ENCODE results near the gene ESD.

ESD gene, protein sequence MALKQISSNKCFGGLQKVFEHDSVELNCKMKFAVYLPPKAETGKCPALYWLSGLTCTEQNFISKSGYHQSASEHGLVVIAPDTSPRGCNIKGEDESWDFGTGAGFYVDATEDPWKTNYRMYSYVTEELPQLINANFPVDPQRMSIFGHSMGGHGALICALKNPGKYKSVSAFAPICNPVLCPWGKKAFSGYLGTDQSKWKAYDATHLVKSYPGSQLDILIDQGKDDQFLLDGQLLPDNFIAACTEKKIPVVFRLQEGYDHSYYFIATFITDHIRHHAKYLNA
- total RNA-seq, result 29.6 to 39.6 (median 30.5) reads per million in 3 donors

DNA sequence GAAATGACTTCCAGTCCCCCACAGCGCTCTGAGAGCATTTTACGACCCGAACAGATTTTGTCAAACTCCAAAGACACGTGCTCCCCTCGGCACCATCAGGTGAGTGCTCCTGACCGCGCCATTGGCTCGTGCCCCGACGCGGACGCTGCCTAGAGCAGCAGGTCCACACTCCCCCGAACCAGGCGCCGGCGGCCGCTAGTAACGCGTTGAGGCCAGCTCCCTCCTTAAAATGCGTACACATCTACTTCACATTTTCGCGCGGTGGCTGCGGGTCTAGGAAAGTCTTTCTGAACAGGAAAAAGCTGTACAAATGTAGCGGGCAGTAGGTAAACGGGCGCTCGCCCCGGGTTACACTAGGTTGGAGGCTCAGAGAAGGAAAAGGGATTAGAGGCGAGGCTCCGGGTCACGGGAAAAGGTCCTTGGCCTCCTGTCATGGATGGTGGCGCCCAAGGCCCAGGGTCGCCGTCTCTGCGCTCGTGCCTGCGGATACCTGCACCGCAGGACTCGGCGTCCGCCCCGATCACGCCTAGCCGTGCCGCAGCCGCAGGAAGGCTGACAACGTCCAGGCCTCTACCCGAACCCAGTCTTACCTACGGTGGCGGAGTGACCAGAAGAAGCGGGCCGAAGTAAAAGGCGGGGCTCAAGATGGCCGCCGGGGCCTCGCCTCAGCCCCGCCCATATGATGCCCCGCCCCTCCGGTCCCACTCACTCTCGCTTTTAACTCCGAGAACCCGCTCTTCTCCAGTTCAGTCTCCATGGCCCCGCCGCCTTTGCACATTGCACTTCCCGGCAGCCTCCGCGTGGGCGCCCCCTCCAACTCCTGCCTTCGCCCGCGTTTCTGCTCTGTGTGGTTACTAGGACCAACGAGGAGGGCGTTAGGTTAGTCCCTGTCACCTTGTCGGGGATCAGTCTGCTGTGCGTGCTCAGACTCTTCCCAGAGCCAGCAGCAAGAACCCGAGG lies at the start of gene ESD:
ESD (minus strand) TSS at position 647 of the 960 bp plus-strand sequence. CDS start 5,748 bp downstream, outside the sequence.
- peak; percentile 74 to 82 (median 77) for DNase-seq
- peak within 1 kb of the TSS; percentile 85 for H3K4me3 ChIP-seq (ENCODE audit: insufficient read depth, low read depth, low read length, poor library complexity, severe bottlenecking)
- peaks cover 14% of the 10 kb centered on the region for H3K4me1 ChIP-seq (ENCODE audit: control insufficient read depth, insufficient read depth, low read length, poor library complexity, severe bottlenecking)
- peak within 1 kb of the TSS; percentile 74 for H3K27ac ChIP-seq (ENCODE audit: insufficient read depth, low read length, poor library complexity, severe bottlenecking)
- no peaks in the 10 kb centered on the region for H3K9me3 ChIP-seq (ENCODE audit: control insufficient read depth, low read length)
- no peaks in the 10 kb centered on the region for H3K27me3 ChIP-seq (replicated peaks; ENCODE audit: control insufficient read depth, insufficient read depth, low read length, poor library complexity, severe bottlenecking)
- H3K36me3 ChIP-seq (ENCODE audit: control insufficient read depth, insufficient read depth, low read length), result no peaks in the 10 kb centered on the region

DNA sequence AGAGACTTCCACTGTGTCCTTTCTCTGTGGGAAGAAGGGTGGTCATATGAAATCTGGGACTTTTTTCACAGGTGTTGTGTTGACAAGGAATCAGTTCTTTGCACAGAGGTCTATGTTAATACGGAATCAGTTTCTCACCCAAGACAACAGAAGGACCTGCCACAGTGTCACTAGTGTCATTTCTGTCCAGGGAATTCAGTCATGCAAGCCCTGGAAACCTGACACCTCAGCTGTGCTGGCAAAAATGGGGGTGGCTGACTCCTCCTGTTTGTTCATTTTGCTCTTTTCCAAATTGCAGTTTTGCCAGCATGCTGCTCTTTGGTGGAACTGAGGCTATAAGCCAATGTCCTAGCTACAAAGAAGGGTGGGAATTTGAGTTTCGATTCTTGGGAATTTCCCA lies 49.8 kb upstream of the ESD start:
- DNase-seq, result no peak
- Histone ChIP-seq H3K9me3 (ENCODE audit: control insufficient read depth, low read length) (no peaks in the 10 kb centered on the region), H3K36me3 (ENCODE audit: control insufficient read depth, insufficient read depth, low read length) (no peaks in the 10 kb centered on the region), H3K4me3 (ENCODE audit: insufficient read depth, low read depth, low read length, poor library complexity, severe bottlenecking) (no peak overlapping the region), H3K4me1 (ENCODE audit: control insufficient read depth, insufficient read depth, low read length, poor library complexity, severe bottlenecking) (no peaks in the 10 kb centered on the region), H3K27ac (ENCODE audit: insufficient read depth, low read length, poor library complexity, severe bottlenecking) (no peak overlapping the region), H3K27me3 (replicated peaks; ENCODE audit: control insufficient read depth, insufficient read depth, low read length, poor library complexity, severe bottlenecking) (peaks cover 2% of the 10 kb centered on the region)

DNA sequence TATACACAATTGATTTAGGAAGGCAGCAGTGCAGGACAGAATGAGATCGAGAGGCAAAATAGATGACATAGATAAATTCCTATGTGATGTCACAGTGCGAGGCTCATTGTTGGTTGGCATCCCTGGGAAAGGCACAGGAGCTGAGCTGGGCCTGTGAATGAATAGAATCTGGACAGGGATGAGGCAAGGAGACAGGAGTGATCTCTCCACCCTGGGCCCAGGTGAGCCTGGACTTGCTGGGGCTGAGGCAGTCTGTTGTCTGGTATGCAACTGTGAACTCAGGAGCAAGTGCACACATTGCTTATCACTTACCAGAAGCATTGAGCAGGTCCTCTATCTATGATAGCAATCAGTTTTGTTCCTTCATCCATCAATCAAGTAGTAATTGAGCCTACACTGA lies 48.2 kb upstream of the ESD start:
- DNase-seq, result no peak
- H3K4me1 ChIP-seq (ENCODE audit: control insufficient read depth, insufficient read depth, low read length, poor library complexity, severe bottlenecking), result no peaks in the 10 kb centered on the region
- H3K36me3 ChIP-seq (ENCODE audit: control insufficient read depth, insufficient read depth, low read length), result no peaks in the 10 kb centered on the region
- H3K27me3 ChIP-seq (replicated peaks; ENCODE audit: control insufficient read depth, insufficient read depth, low read length, poor library complexity, severe bottlenecking), result no peaks in the 10 kb centered on the region
- H3K9me3 ChIP-seq (ENCODE audit: control insufficient read depth, low read length), result no peaks in the 10 kb centered on the region
- no peak overlapping the region for H3K4me3 ChIP-seq (ENCODE audit: insufficient read depth, low read depth, low read length, poor library complexity, severe bottlenecking)
- no peak overlapping the region for H3K27ac ChIP-seq (ENCODE audit: insufficient read depth, low read length, poor library complexity, severe bottlenecking)

DNA sequence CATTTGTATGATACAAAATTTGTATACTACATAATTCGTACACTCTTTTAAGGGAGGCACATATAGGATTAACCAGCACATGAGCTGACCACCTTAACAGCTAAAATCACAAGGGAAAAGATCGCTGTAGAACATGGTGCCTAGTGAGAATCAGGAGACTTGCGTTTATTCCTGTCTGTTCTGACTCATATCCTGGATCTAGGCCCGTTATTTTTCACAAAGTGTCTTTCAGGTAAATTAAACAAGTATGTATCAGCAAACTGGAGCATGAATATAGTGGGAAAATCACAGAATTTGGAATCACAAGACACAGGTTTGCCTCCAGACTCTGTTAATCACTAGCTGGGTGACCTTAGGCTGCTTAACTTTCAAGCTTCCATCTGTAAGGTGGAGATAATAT lies 47.5 kb upstream of the ESD start:
- no peaks in the 10 kb centered on the region for H3K4me1 ChIP-seq (ENCODE audit: control insufficient read depth, insufficient read depth, low read length, poor library complexity, severe bottlenecking)
- H3K27ac ChIP-seq (ENCODE audit: insufficient read depth, low read length, poor library complexity, severe bottlenecking), result no peak overlapping the region
- no peaks in the 10 kb centered on the region for H3K36me3 ChIP-seq (ENCODE audit: control insufficient read depth, insufficient read depth, low read length)
- no peaks in the 10 kb centered on the region for H3K27me3 ChIP-seq (replicated peaks; ENCODE audit: control insufficient read depth, insufficient read depth, low read length, poor library complexity, severe bottlenecking)
- H3K4me3 ChIP-seq (ENCODE audit: insufficient read depth, low read depth, low read length, poor library complexity, severe bottlenecking), result no peak overlapping the region
- H3K9me3 ChIP-seq (ENCODE audit: control insufficient read depth, low read length), result no peaks in the 10 kb centered on the region
- DNase-seq, result no peak

- Histone ChIP-seq H3K27ac (ENCODE audit: insufficient read depth, low read length, poor library complexity, severe bottlenecking) (no peak overlapping the region), H3K36me3 (ENCODE audit: control insufficient read depth, insufficient read depth, low read length) (no peaks in the 10 kb centered on the region), H3K4me1 (ENCODE audit: control insufficient read depth, insufficient read depth, low read length, poor library complexity, severe bottlenecking) (no peaks in the 10 kb centered on the region), H3K4me3 (ENCODE audit: insufficient read depth, low read depth, low read length, poor library complexity, severe bottlenecking) (no peak overlapping the region), H3K9me3 (ENCODE audit: control insufficient read depth, low read length) (no peaks in the 10 kb centered on the region), H3K27me3 (replicated peaks; ENCODE audit: control insufficient read depth, insufficient read depth, low read length, poor library complexity, severe bottlenecking) (no peaks in the 10 kb centered on the region)
- DNase-seq, result no peak
Measured at GRCh38 chr13:46839399-46839798, 42.4 kb upstream of the ESD start.

DNA sequence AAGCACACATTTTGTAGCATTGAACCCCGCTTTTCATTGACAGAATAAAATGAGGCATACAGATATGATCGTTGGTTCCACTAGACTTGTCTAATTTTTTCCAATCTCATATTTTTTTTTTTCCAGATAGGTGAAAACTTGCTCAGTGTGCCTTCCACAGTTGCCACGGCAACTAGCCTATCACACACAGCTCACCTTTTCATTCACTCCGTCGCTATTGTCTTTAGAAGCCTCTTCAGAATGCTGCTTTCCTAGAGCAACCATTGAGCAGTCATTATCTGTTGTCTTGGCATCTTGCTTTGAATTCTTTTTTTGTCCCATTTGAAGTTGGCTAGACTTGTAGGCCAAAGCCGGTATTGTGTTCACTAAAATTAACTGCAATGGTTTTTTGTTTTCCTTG lies 37.7 kb upstream of the ESD start:
- no peak overlapping the region for H3K27ac ChIP-seq (ENCODE audit: insufficient read depth, low read length, poor library complexity, severe bottlenecking)
- DNase-seq, result no peak
- H3K36me3 ChIP-seq (ENCODE audit: control insufficient read depth, insufficient read depth, low read length), result no peaks in the 10 kb centered on the region
- H3K4me1 ChIP-seq (ENCODE audit: control insufficient read depth, insufficient read depth, low read length, poor library complexity, severe bottlenecking), result no peaks in the 10 kb centered on the region
- no peaks in the 10 kb centered on the region for H3K9me3 ChIP-seq (ENCODE audit: control insufficient read depth, low read length)
- no peaks in the 10 kb centered on the region for H3K27me3 ChIP-seq (replicated peaks; ENCODE audit: control insufficient read depth, insufficient read depth, low read length, poor library complexity, severe bottlenecking)
- H3K4me3 ChIP-seq (ENCODE audit: insufficient read depth, low read depth, low read length, poor library complexity, severe bottlenecking), result no peak overlapping the region

DNA sequence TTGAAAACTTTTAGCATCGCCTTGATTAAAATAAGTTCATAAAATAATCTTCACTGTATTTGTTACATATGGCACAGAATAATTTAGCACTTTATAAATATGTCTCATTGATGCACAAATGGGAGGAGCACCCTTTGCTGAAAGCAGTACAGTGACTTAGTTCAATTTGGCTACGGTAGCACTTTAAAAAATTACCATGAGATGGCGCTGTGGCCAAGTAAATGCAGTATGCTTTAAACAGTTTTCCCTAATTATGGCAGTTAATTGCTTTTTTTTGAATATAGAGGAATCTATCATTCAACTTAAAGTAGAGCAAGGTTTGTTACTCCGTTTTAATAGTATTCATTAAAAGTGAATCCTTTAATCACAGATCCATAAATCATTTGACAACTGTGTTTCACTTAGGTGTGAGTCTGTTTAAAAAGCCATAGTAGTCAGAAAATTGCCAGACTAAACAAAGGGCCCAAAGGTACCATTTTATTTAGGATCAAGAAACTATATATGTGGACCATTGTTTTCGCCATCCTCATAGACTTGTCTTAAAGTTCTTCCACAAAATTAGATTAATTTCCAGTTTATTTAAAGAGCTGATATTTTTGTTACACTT lies 34.7 kb upstream of the ESD start:
- no peak for DNase-seq
- no peaks in the 10 kb centered on the region for H3K27me3 ChIP-seq (replicated peaks; ENCODE audit: control insufficient read depth, insufficient read depth, low read length, poor library complexity, severe bottlenecking)
- no peaks in the 10 kb centered on the region for H3K36me3 ChIP-seq (ENCODE audit: control insufficient read depth, insufficient read depth, low read length)
- H3K27ac ChIP-seq (ENCODE audit: insufficient read depth, low read length, poor library complexity, severe bottlenecking), result no peak overlapping the region
- no peak overlapping the region for H3K4me3 ChIP-seq (ENCODE audit: insufficient read depth, low read depth, low read length, poor library complexity, severe bottlenecking)
- no peaks in the 10 kb centered on the region for H3K9me3 ChIP-seq (ENCODE audit: control insufficient read depth, low read length)
- H3K4me1 ChIP-seq (ENCODE audit: control insufficient read depth, insufficient read depth, low read length, poor library complexity, severe bottlenecking), result no peaks in the 10 kb centered on the region

- H3K27me3 ChIP-seq (replicated peaks; ENCODE audit: control insufficient read depth, insufficient read depth, low read length, poor library complexity, severe bottlenecking), result no peaks in the 10 kb centered on the region
- H3K4me1 ChIP-seq (ENCODE audit: control insufficient read depth, insufficient read depth, low read length, poor library complexity, severe bottlenecking), result no peaks in the 10 kb centered on the region
- H3K27ac ChIP-seq (ENCODE audit: insufficient read depth, low read length, poor library complexity, severe bottlenecking), result no peak overlapping the region
- no peaks in the 10 kb centered on the region for H3K36me3 ChIP-seq (ENCODE audit: control insufficient read depth, insufficient read depth, low read length)
- no peak overlapping the region for H3K4me3 ChIP-seq (ENCODE audit: insufficient read depth, low read depth, low read length, poor library complexity, severe bottlenecking)
- H3K9me3 ChIP-seq (ENCODE audit: control insufficient read depth, low read length), result no peaks in the 10 kb centered on the region
- no peak for DNase-seq
Measured at GRCh38 chr13:46830405-46831005, 33.5 kb upstream of the ESD start.

DNA sequence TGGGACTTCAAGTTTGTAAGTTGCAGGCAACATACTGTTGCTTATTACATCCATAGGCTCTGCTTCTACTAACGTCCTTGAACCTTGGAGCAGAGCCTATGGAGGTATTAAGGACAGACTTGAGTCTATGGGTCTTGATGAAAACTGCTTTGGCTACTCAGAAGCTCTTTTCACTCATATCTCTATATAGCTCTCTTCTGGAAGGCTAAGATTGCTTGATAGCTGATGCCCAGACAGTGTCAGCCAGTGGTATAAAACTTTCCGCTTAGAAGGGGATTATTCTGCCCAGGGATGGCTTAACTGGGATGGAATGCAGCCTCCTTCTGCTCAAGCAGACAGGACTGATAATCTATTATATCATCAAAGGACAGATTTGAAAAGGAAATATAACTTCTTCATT lies 25.6 kb upstream of the ESD start:
- H3K27ac ChIP-seq (ENCODE audit: insufficient read depth, low read length, poor library complexity, severe bottlenecking), result no peak overlapping the region
- no peaks in the 10 kb centered on the region for H3K4me1 ChIP-seq (ENCODE audit: control insufficient read depth, insufficient read depth, low read length, poor library complexity, severe bottlenecking)
- DNase-seq, result no peak
- no peaks in the 10 kb centered on the region for H3K9me3 ChIP-seq (ENCODE audit: control insufficient read depth, low read length)
- H3K27me3 ChIP-seq (replicated peaks; ENCODE audit: control insufficient read depth, insufficient read depth, low read length, poor library complexity, severe bottlenecking), result no peaks in the 10 kb centered on the region
- H3K4me3 ChIP-seq (ENCODE audit: insufficient read depth, low read depth, low read length, poor library complexity, severe bottlenecking), result no peak overlapping the region
- H3K36me3 ChIP-seq (ENCODE audit: control insufficient read depth, insufficient read depth, low read length), result no peaks in the 10 kb centered on the region
